GM23338 (cell line): ENCODE results near the gene SNN. TPM values are rescaled to one million over a fixed set of nuclear protein-coding genes. Genes with fewer than 3 reads are reported as not detected.

ENCODE experiments used
- ATAC-seq: fragments of 200-7000 bp; cut with Tn5 transposase; 3 replicates; pipeline ENCODE4 v1.9.1; 2020
- DNase-seq: peaks from one replicate; pipeline ENCODE4 v3.0.0-alpha.2; 2015; ENCODE audit warnings: low spot score
- H2AFZ ChIP-seq: fragments of 200-600 bp; sonication (generic); 2 replicates; pipeline ENCODE4 v1.8.0; 2016; ENCODE audit warnings: antibody characterized with exemption, mild to moderate bottlenecking, moderate library complexity
- H3F3A ChIP-seq: fragments of 200-600 bp; sonication (generic); replicated peaks from 2 replicates; pipeline ENCODE4 v1.8.0; 2017; ENCODE audit warnings: antibody characterized with exemption, mixed run types, low read depth
- H3K27ac ChIP-seq: fragments of 200-600 bp; sonication (generic); 2 replicates; pipeline ENCODE4 v1.6.1; 2016; ENCODE audit warnings: low read depth
- H3K27me3 ChIP-seq: fragments of 200-600 bp; sonication (generic); 2 replicates; pipeline ENCODE4 v1.8.0; 2016; ENCODE audit warnings: mild to moderate bottlenecking, mixed run types, moderate library complexity; ENCODE audit not compliant: insufficient read depth
- H3K36me3 ChIP-seq: fragments of 200-600 bp; sonication (generic); 2 replicates; pipeline ENCODE4 v1.8.0; 2016; ENCODE audit warnings: mild to moderate bottlenecking; ENCODE audit not compliant: insufficient read depth
- H3K4me1 ChIP-seq: fragments of 200-600 bp; sonication (generic); 2 replicates; pipeline ENCODE4 v1.8.0; 2016; ENCODE audit warnings: mild to moderate bottlenecking, moderate library complexity; ENCODE audit not compliant: insufficient read depth
- H3K4me2 ChIP-seq: fragments of 200-600 bp; sonication (generic); 2 replicates; pipeline ENCODE4 v1.7.1; 2017; ENCODE audit warnings: mixed run types
- H3K4me3 ChIP-seq: fragments of 200-600 bp; sonication (generic); 2 replicates; pipeline ENCODE4 v1.6.1; 2016; ENCODE audit warnings: mixed run types
- H3K79me2 ChIP-seq: fragments of 200-600 bp; sonication (generic); replicated peaks from 2 replicates; pipeline ENCODE4 v1.8.0; 2017; ENCODE audit warnings: mild to moderate bottlenecking; ENCODE audit not compliant: insufficient read depth
- H3K9me2 ChIP-seq: fragments of 200-600 bp; sonication (generic); 2 replicates; pipeline ENCODE4 v1.8.0; 2017; ENCODE audit not compliant: insufficient read depth
- H4K20me1 ChIP-seq: fragments of 200-600 bp; sonication (generic); replicated peaks from 2 replicates; pipeline ENCODE4 v1.8.0; 2017; ENCODE audit warnings: mild to moderate bottlenecking; ENCODE audit not compliant: insufficient read depth
- H3K27ac Mint-ChIP-seq: 2 replicates; pipeline ENCODE4 v1.8.0; 2020; ENCODE audit warnings: inconsistent platforms, mild to moderate bottlenecking, moderate library complexity, mixed read lengths
- H3K27me3 Mint-ChIP-seq: 3 replicates; pipeline ENCODE4 v1.8.0; 2022; ENCODE audit warnings: low read depth, mild to moderate bottlenecking, moderate library complexity, mixed read lengths, inconsistent platforms; ENCODE audit not compliant: insufficient read depth, poor library complexity
- H3K36me3 Mint-ChIP-seq: 3 replicates; pipeline ENCODE4 v1.8.0; 2021; ENCODE audit warnings: low read depth, mild to moderate bottlenecking, inconsistent platforms, moderate library complexity, mixed read lengths
- H3K4me1 Mint-ChIP-seq: 3 replicates; pipeline ENCODE4 v1.8.0; 2020; ENCODE audit warnings: mild to moderate bottlenecking, inconsistent platforms, mixed read lengths
- H3K4me3 Mint-ChIP-seq: 3 replicates; pipeline ENCODE4 v1.8.0; 2021; ENCODE audit warnings: moderate library complexity, mild to moderate bottlenecking, inconsistent platforms, mixed read lengths
- H3K9me3 Mint-ChIP-seq: 3 replicates; pipeline ENCODE4 v1.8.0; 2020; ENCODE audit warnings: moderate library complexity, mild to moderate bottlenecking, inconsistent platforms, mixed read lengths
- CREB1 ChIP-seq: fragments of 250-450 bp; sonication (Bioruptor Pico); IDR thresholded peaks from 2 replicates; pipeline ENCODE4 v1.5.0; 2020; ENCODE audit warnings: low read depth, mild to moderate bottlenecking, moderate library complexity
- CTCF ChIP-seq, 2 experiments: fragments of 200-600 bp in 1 of 2; sonication (generic) in 1 of 2; conservative IDR thresholded peaks; 2 replicates each; pipeline versions ENCODE4 v1.5.1 to v1.6.1; 2016 to 2017; ENCODE audit warnings: antibody characterized with exemption in 2 of 2, low read depth in 2 of 2, mild to moderate bottlenecking in 2 of 2, moderate library complexity in 1 of 2
- ETS1 ChIP-seq: IDR thresholded peaks from 2 replicates; pipeline ENCODE4 v1.6.1; 2016; ENCODE audit warnings: antibody characterized with exemption
- EZH2 ChIP-seq: fragments of 200-600 bp; sonication (generic); IDR thresholded peaks from one replicate; pipeline ENCODE4 v1.8.0; 2017; ENCODE audit warnings: antibody characterized with exemption, mild to moderate bottlenecking, low read depth; ENCODE audit not compliant: unreplicated experiment
- JUNB ChIP-seq: IDR thresholded peaks from one replicate; pipeline ENCODE4 v1.6.1; 2016; ENCODE audit warnings: antibody characterized with exemption; ENCODE audit not compliant: unreplicated experiment
- NANOG ChIP-seq: IDR thresholded peaks from 2 replicates; pipeline ENCODE4 v1.6.1; 2016; ENCODE audit warnings: antibody characterized with exemption, borderline replicate concordance
- REST ChIP-seq: IDR thresholded peaks from one replicate; pipeline ENCODE4 v1.6.1; 2018; ENCODE audit warnings: antibody characterized with exemption; ENCODE audit not compliant: unreplicated experiment
- STAT1 ChIP-seq: IDR thresholded peaks from one replicate; pipeline ENCODE4 v1.6.1; 2016; ENCODE audit warnings: antibody characterized with exemption; ENCODE audit not compliant: unreplicated experiment
- ZNF114 ChIP-seq: fragments of 250-450 bp; sonication (Bioruptor Pico); IDR thresholded peaks from 2 replicates; pipeline ENCODE4 v1.5.0; 2020; ENCODE audit warnings: mild to moderate bottlenecking, moderate library complexity
- ZNF331 ChIP-seq: fragments of 250-450 bp; sonication (Bioruptor Pico); IDR thresholded peaks from 2 replicates; pipeline ENCODE4 v1.5.0; 2020; ENCODE audit warnings: low read depth, mild to moderate bottlenecking, moderate library complexity
- ZNF462 ChIP-seq: fragments of 250-450 bp; sonication (Bioruptor Pico); IDR thresholded peaks from 2 replicates; pipeline ENCODE4 v1.5.0; 2020; ENCODE audit warnings: mild to moderate bottlenecking, moderate library complexity
- polyA plus RNA-seq: library from polyadenylated mRNA; unstranded; fragments of >200 nt; fragmentation: Nextera tagmentation; extraction: Ambion mirVana; gene quantifications from 2 replicates; pipeline ENCODE4 v1.2.1, GENCODE V29; 2016
- total RNA-seq: library from RNA; depleted of rRNA; stranded (reverse); fragments of >200 nt; shearing (Covaris generic); gene quantifications from 2 replicates; pipeline ENCODE4 v1.2.3, GENCODE V29; 2014

The SNN gene
- total and polyA plus RNA-seq, 2 experiments from 2014 or later: 19.0 to 63.3 TPM

GRCh38 chr16:11619327-11619851, 48.9 kb upstream of the SNN start (continued):
- no peak for TF ChIP-seq ZNF462 (CRISPR knock-in tag)

- no peak overlapping the region for H3K4me2 ChIP-seq
- 0 out of 2 replicates have a peak, but pooled peaks cover 5% of the 10 kb centered on the region for H3F3A ChIP-seq
- peaks cover 7% of the 10 kb centered on the region; the same call in 1 of the 2 replicates for H3K4me1 ChIP-seq
- no peaks in the 10 kb centered on the region for H4K20me1 ChIP-seq
- peak overlapping the region; percentile 24; the same call in 1 of the 2 replicates for H3K27ac Mint-ChIP-seq
- H3K36me3 Mint-ChIP-seq: no peaks in the 10 kb centered on the region; the same call in 2 of the 3 replicates
- H3K27ac ChIP-seq: no peak overlapping the region
- H3K4me3 Mint-ChIP-seq: no peak overlapping the region
- no peaks in the 10 kb centered on the region for H3K36me3 ChIP-seq
- H3K9me3 Mint-ChIP-seq: peaks cover 4% of the 10 kb centered on the region; the same call in 1 of the 3 replicates
- H3K27me3 ChIP-seq: no peaks in the 10 kb centered on the region
- ATAC-seq (no peak), DNase-seq (no peak)
- H3K4me1 Mint-ChIP-seq: peaks cover 12% of the 10 kb centered on the region
- H2AFZ ChIP-seq: no peak overlapping the region
- no peaks in the 10 kb centered on the region for H3K79me2 ChIP-seq
- H3K4me3 ChIP-seq: no peak overlapping the region
- peaks cover 6% of the 10 kb centered on the region for H3K27me3 Mint-ChIP-seq
- H3K9me2 ChIP-seq: no peaks in the 10 kb centered on the region
- TF ChIP-seq NANOG (no peak), ZNF331 (CRISPR knock-in tag) (no peak), ZNF114 (CRISPR knock-in tag) (no peak), CREB1 (no peak), STAT1 (no peak), CTCF (conservative IDR thresholded peaks at IDR 0.05; ENCODE audit: low read depth in 2 of 2) (no peak), ETS1 (no peak), REST (no peak), EZH2 (no peak), JUNB (no peak)
Measured at GRCh38 chr16:11620243-11621003, 47.8 kb upstream of the SNN start.
